GM18502 (cell line): ENCODE results near the gene HRH4.

Source experiments
- ATAC-seq: cut with Tn5 transposase; IDR thresholded peaks from one replicate; pipeline ENCODE4 v1.9.1; 2021; ENCODE audit warnings: mild to moderate bottlenecking; ENCODE audit not compliant: unreplicated experiment, poor library complexity

Gene HRH4

GRCh38 chr18:24462838-24463775 lies 2.7 kb downstream of the HRH4 start:
- ATAC-seq = no peak

GRCh38 chr18:24465486-24465885 lies 5.0 kb downstream of the HRH4 start:
- ATAC-seq = no peak

DNA sequence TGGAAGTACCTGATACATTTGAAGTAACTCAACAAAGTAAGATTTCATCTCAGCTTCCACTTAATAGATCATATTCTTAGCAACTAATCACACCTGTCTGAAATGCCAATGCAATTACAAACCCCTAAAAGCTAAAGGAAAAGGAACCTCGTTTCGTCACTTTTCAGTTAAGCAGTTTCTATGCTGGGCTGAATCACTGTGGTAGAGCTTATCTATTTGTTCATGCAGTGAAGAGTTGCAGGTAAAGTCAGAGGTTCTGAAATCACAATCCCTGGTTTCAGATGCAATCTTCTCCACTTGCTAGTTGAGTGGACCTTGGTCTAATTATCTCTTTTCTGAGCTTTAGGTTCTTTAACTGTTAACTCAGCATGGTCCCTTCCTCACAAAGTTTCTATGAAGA lies 6.3 kb downstream of the HRH4 start:
- ATAC-seq = no peak

- no peak for ATAC-seq
Observed at GRCh38 chr18:24470022-24470618, 9.7 kb downstream of the HRH4 start.

DNA sequence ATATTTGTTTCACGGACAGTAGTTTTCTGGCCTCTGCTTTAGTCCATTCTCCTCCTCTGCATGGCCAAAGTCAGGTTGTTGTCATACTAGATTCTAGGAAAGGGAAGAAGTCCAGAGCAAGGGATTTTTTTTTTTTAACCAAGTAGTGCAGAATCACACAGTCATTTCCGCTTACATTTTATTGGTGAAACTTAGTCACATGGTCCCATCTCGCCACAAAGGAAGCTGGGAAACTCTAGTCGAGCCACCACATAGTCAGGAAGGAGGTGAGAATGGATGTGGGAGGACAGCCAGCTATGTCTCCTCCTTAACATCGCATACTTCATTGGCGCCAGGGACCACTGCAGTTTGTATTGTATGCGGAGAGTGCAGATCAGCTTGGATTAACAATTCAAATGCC lies 10.4 kb downstream of the HRH4 start:
- no peak for ATAC-seq

DNA sequence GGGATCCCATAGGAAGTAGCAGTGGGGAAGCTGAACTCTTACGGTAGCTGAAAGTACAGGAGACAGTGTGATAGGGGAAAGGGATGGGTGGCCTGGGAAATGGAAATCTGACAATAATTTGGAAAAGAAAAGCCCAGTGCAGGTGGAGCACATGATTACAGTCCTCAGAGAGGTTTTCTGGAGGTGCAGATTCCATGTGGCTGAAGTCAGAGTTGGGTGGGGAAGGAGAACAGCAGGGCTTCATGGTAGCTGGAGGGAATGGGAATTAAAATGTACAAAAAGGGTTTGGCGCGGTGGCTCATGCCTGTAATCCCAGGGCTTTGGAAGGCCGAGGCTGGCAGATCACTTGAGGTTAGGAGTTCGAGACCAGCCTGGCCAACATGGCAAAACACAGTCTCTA lies 12.2 kb downstream of the HRH4 start:
- ATAC-seq = no peak

DNA sequence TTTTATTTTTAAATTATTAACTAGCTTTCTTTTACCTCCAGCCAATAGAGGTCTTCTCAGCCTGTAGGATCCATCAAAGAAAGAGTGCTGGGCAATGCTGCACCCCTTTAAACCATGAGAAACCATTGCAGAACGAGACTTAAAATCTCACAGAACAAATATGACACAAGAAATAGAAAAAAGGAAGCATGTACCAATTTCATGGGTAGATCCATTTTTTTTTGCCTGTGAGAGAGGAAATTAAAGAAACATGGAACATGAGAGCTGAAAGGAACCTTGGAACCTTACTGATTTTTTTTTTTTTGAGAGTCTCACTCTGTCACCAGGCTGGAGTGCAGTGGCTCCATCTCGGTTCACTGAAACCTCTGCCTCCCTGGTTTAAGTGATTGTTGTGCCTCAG lies 14.0 kb downstream of the HRH4 start:
- ATAC-seq = no peak

GRCh38 chr18:24475926-24476589 lies 15.6 kb downstream of the HRH4 start:
- ATAC-seq = no peak

- no peak for ATAC-seq
Observed at GRCh38 chr18:24479371-24479770, 18.9 kb downstream of the HRH4 start.

- no peak for ATAC-seq
Observed at GRCh38 chr18:24482821-24483220, 22.4 kb downstream of the HRH4 start.

DNA sequence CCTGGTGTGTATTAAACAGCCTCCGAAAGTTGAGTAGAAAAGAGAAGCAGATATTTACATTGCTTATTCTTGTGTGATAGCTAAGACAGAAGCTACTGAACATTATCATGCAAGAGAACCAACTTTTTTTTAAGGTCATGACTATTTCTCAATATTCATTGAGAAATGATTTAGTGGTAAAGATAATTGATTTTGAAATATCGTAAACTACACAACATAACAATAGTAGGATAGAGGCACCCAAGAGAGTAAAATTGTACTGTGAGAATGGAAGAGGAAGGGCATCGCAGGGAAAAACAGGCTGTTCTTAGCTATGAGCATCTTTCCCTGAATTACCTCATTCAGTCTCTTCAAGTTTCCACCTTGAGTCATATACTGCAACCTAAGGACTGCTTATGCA lies 25.2 kb downstream of the HRH4 start:
- ATAC-seq = no peak

GRCh38 chr18:24486684-24487083 lies 26.2 kb downstream of the HRH4 start:
- ATAC-seq = no peak

DNA sequence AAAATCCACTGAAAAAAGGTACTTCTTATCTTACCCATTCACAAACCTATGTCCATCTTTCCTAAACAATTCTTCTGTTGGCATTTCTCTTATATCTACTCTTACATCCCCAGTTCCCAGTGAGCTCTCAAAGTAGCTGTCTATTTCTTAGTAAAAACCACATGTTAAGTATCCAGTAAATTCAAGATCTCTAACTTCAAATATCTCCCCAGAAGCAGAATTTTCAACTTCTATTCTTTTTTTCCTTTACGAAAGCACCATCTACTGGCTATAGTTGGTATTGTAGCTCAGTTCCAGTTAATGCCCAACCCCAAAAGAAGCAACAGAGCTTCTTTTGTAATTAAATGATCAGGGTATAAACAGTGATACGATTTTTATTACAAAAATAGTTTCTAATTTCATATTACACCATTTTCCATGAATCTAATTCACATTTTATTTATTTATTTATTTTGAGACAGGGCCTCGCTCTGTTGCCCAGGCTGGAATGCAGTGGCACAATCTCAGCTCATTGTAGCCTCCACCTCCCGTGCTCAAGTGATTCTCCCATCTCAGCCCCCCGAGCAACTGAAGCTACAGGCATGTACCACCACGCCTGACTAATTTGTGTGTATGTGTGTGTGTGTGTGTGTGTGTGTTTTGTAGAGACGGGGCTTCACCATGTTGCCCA lies 28.5 kb downstream of the HRH4 start:
- ATAC-seq = no peak

DNA sequence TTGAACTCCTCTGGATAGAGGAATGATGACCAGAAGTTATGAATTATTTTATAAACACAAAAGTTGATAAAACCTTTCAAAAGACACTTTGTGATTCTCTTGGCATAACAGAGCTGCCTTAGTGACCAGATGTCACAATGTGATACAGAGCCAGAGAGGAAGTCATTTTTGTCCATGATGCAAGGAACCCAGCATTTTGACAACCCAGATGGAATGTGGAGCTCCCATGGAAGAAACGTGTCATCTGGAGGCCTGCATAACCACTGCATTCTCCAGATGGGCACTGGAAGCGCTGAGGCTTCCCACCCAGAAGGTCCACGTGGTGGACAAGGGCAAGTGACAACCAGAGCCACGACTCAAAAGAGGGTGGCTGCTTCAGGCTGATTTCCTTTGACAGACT lies 30.1 kb downstream of the HRH4 start:
- ATAC-seq = no peak

DNA sequence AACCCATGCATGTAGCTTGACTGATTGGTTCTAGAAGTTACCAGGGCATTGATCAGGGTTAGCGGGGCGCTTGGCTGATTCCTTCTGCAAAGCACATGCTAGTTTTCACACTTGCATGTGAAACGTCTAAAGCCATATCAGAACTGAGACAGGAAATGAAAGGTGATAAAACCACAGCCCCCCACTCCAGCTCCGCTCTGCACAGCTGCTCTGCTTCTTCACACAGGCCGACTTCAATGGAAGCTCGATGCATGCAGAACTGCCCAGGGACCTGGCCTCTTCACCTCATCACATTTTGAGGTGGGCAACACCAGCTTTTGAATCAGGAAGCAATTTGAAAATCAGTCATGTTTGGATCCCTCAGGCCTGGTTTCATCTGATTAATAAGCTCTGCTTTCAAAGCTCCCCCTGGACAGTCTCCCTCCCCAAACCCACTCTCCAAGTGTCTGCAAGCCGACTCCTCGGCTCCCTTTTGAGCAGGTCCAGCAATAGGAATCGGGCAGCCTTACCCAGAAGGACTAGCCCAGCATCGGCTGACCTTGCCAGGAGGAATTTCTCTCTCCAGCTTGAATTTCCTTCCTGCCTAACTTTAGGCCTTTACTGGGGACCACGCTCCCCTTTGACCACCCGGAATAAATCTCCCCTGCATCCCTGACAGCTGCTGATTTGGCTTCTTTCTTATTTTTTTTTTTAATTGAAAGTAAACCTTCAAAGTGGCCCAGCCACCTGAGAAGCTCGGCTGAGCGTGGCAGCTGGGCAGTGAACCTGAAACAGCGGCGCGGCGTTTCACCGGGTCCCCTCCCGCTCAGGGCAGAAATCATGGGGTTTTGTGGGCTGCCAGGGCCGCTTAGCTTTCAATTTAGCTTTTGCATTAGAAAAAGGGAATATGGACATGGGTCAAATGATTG lies 31.7 kb downstream of the HRH4 start:
- peak; percentile 85 for ATAC-seq

- ATAC-seq = no peak
Observed at GRCh38 chr18:24494586-24494985, 34.1 kb downstream of the HRH4 start.

DNA sequence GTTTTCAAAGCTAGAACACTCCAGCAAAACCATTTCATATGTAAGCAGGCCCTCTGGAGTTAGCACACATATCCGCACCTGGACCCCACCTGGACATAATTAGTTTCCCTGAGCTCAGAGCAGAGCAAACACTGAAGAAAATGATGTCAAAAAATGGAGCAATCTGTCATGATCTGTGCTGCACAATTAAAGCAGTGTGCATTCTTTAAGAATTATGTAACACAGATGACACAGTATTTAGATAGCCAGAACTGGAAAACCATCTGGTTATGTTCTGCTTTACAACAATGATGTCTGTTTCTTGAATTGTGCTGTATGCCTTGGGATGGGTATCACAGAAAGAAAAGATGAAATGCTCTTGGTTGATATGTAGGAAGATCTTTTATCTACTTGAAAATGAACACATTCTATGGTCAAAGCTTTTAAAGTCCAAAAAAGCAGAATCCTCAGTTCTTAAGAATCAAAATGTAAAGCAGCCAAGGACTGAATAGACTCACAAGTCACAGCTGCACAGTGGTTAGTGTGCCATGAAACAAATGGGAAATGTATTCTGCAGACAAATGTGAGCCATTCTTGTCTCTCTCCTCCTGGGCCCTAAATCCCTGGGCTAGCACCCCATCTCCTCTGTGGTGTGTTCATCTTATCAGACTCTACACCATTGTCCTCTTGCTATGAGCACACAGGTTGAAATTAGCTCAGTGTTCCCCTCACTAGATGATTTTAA lies 36.8 kb downstream of the HRH4 start:
- no peak for ATAC-seq

DNA sequence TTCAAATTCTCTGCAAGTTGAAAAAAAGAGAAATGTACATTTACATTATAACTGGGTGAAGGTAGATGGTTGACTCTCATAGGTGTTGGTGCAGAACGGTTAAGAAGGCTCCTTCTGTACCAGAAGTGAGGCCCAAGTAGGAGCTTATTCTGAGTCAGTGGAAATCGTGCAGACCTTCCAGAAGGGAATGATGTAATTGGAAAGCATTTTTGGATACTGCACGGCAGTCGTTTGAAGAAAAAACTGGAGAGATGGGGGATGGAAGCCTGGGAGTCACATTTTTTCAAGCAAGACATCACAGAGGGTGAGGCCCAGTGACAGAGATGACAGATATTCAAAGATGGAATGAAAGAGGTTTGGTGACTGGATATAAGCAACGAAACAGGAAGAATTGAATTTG lies 39.4 kb downstream of the HRH4 start:
- no peak for ATAC-seq

- ATAC-seq = no peak
Observed at GRCh38 chr18:24500217-24500616, 39.8 kb downstream of the HRH4 start.
